Vein endothelial cell (primary cell): ENCODE measurements around the gene OR2AE1. TPM values are rescaled to one million over a fixed set of nuclear protein-coding genes. Genes with fewer than 3 reads are reported as not detected.

Experiments
- small RNA-seq: library from RNA; depleted of rRNA; stranded (forward); fragments of <200 nt; gene quantifications from one replicate; pipeline ENCODE3, GENCODE V24; 2012
- total RNA-seq: library from RNA; depleted of rRNA; stranded (reverse); fragments of >200 nt; gene quantifications from 2 replicates; pipeline ENCODE4 v1.2.3, GENCODE V29; 2012

The OR2AE1 gene, protein sequence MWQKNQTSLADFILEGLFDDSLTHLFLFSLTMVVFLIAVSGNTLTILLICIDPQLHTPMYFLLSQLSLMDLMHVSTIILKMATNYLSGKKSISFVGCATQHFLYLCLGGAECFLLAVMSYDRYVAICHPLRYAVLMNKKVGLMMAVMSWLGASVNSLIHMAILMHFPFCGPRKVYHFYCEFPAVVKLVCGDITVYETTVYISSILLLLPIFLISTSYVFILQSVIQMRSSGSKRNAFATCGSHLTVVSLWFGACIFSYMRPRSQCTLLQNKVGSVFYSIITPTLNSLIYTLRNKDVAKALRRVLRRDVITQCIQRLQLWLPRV
- total RNA-seq: 0.57 TPM in 1 of 2 replicates, not detected in the other

DNA sequence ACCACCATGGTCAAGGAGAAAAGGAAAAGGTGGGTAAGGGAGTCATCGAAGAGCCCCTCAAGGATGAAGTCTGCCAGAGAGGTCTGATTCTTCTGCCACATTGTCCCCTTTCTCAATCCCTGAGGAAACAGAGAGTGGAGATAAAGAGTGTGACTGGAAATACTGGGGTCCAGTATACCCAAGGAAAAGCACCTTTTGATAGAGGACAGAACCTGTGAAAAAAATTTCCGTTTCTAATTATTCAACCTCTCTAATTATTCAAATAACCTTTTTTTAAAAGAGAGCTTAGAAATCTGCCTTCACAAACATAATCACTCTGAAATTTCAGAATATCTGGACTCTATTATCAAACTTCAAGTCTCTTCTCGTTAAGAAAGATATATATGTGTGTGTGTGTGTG is at the start of gene OR2AE1:
Gene OR2AE1 (minus strand): TSS at position 101 of the 400 bp plus-strand sequence. CDS start 0 bp downstream, at position 101.

DNA sequence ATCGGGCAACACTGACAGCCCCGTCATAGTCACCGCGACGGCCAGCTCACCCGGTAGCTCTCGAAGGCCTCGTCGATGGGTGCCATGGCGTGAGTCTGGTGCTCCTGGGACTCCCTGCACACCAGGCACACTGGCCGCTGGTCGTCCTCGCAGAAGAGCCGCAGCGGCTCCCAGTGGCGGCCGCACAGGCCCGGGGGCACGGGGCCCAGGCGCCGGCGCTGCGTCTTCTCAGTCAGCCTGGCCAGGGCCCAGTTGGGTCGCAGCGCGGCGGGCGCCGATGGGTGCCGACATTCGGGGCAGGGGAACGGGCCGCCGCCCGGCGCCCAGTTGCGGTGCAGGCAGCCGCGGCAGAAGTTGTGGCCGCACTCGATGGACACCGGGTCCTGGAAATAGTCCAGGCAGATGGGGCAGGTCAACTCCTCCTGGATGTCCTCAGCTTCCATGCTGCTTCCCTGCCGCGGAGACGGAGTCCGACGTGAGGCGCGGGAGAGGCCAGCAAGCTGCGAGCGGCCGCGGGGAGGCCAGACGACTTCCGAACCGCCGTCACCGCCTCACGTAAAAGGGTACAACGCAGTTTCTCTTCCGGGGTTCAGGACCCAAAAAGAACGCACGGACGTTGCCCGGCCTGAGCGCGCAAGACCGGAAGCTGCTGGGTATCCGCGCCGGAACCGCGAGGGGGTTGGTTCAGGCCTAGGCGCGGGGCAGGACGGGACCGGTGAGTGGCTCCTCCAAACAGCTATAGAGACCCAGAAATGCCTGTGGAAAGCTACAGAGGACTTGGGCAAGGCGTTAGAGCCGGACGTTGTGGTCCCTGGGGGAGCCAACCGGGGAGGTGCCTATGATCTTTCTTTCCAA is 42.4 kb upstream of the OR2AE1 start, which contains the start of gene TRIM4:
Gene TRIM4 (minus strand): TSS at position 572 of the 855 bp plus-strand sequence. CDS start 129 bp downstream, at position 443.

Small RNA genes within 50 kb of the gene (small RNA-seq; reads per million reads assigned to genes)
- gene AC011904.1: not detected
- not detected for gene CYP3A52P

Other genes starting within 250 kb of the OR2AE1 start
- not detected in 2 replicates for gene CYP3A5, start 197.0 kb downstream of the OR2AE1 start, total RNA-seq
- gene CYP3A7, start 141.8 kb downstream of the OR2AE1 start, total RNA-seq: 0.10 TPM in 1 of 2 replicates, not detected in the other
- gene CYP3A4, start 92.8 kb downstream of the OR2AE1 start, total RNA-seq: not detected in 2 replicates
- not detected in 2 replicates for gene CYP3A43, start 49.0 kb downstream of the OR2AE1 start, total RNA-seq
- 19.8 and 22.2 TPM in 2 replicates for gene TRIM4, start 42.5 kb upstream of the OR2AE1 start, total RNA-seq
- gene GJC3, start 52.6 kb upstream of the OR2AE1 start, total RNA-seq: 0.19 TPM in 1 of 2 replicates, not detected in the other
- gene AZGP1, start 99.0 kb upstream of the OR2AE1 start, total RNA-seq: not detected in 2 replicates
- 44.1 and 45.1 TPM in 2 replicates for gene ZKSCAN1, start 138.6 kb upstream of the OR2AE1 start, total RNA-seq
- 6.9 and 9.1 TPM in 2 replicates for gene ZSCAN21, start 172.7 kb upstream of the OR2AE1 start, total RNA-seq
- 38.5 and 46.6 TPM in 2 replicates for gene ZNF3, start 204.7 kb upstream of the OR2AE1 start, total RNA-seq
- 84.9 and 85.6 TPM in 2 replicates for gene COPS6, start 211.9 kb upstream of the OR2AE1 start, total RNA-seq
- 70.6 and 98.1 TPM in 2 replicates for gene MCM7, start 224.4 kb upstream of the OR2AE1 start, total RNA-seq
- 20.8 and 21.2 TPM in 2 replicates for gene AP4M1, start 224.6 kb upstream of the OR2AE1 start, total RNA-seq
- 39.1 and 41.2 TPM in 2 replicates for gene TAF6, start 242.3 kb upstream of the OR2AE1 start, total RNA-seq
- 28.1 and 28.4 TPM in 2 replicates for gene CNPY4, start 242.6 kb upstream of the OR2AE1 start, total RNA-seq
- 2.0 and 2.9 TPM in 2 replicates for gene MBLAC1, start 249.9 kb upstream of the OR2AE1 start, total RNA-seq